HEK293 (cell line): ENCODE data around the gene SLC13A3.

Experiments
- CTCF ChIP-seq: fragments of 450-650 bp; formaldehyde crosslinking; IDR thresholded peaks from 2 replicates; pipeline ENCODE4 v1.5.1; 2016; ENCODE audit warnings: missing biosample characterization, missing genetic modification characterization
- PRDM10 ChIP-seq: fragments of 450-650 bp; formaldehyde crosslinking; IDR thresholded peaks from 2 replicates; pipeline ENCODE4 v1.5.1; 2016; ENCODE audit warnings: missing biosample characterization, missing genetic modification characterization
- SALL2 ChIP-seq: fragments of 450-650 bp; formaldehyde crosslinking; IDR thresholded peaks from 2 replicates; pipeline ENCODE4 v1.5.0; 2017; ENCODE audit warnings: missing biosample characterization, mild to moderate bottlenecking, missing genetic modification characterization, borderline replicate concordance
- ZNF121 ChIP-seq: fragments of 450-650 bp; formaldehyde crosslinking; IDR thresholded peaks from 2 replicates; pipeline ENCODE4 v1.5.1; 2016; ENCODE audit warnings: missing biosample characterization, missing genetic modification characterization
- ZNF501 ChIP-seq: fragments of 450-650 bp; formaldehyde crosslinking; IDR thresholded peaks from 2 replicates; pipeline ENCODE4 v1.5.1; 2016; ENCODE audit warnings: missing biosample characterization, missing genetic modification characterization
- ZNF548 ChIP-seq: fragments of 450-650 bp; formaldehyde crosslinking; IDR thresholded peaks from 2 replicates; pipeline ENCODE4 v1.5.1; 2016; ENCODE audit warnings: missing biosample characterization, missing genetic modification characterization
- ZNF555 ChIP-seq: fragments of 450-650 bp; formaldehyde crosslinking; conservative IDR thresholded peaks from 2 replicates; pipeline ENCODE4 v1.5.1; 2017; ENCODE audit warnings: missing biosample characterization, mild to moderate bottlenecking, missing genetic modification characterization, inconsistent platforms
- ZNF580 ChIP-seq: fragments of 450-650 bp; formaldehyde crosslinking; IDR thresholded peaks from 2 replicates; pipeline ENCODE4 v1.5.1; 2016; ENCODE audit warnings: missing biosample characterization, missing genetic modification characterization
- ZNF768 ChIP-seq: fragments of 450-650 bp; formaldehyde crosslinking; IDR thresholded peaks from 2 replicates; pipeline ENCODE4 v1.5.1; 2018; ENCODE audit warnings: missing biosample characterization, mild to moderate bottlenecking, missing genetic modification characterization
- ZNF776 ChIP-seq: fragments of 450-650 bp; formaldehyde crosslinking; IDR thresholded peaks from 2 replicates; pipeline ENCODE4 v1.5.0; 2017; ENCODE audit warnings: missing biosample characterization, missing genetic modification characterization, borderline replicate concordance

- TF ChIP-seq ZNF501 (tag by site-specific recombination) (no peak), ZNF555 (tag by site-specific recombination) (no peak), ZNF768 (tag by site-specific recombination) (peak; percentile 63; the same call in 1 of the 2 replicates), CTCF (tag by site-specific recombination) (no peak), ZNF776 (tag by site-specific recombination) (no peak), ZNF121 (tag by site-specific recombination) (no peak), ZNF580 (no peak), PRDM10 (tag by site-specific recombination) (no peak), SALL2 (tag by site-specific recombination) (no peak), ZNF548 (tag by site-specific recombination) (no peak)
These were observed 78.5 kb downstream of the SLC13A3 start for GRCh38 chr20:46572790-46573189.
